Hepatocyte (in vitro differentiated cells): ENCODE results near the gene EAF2.

ENCODE experiments used
- CTCF ChIP-seq: fragments of 200-600 bp; sonication (generic); IDR thresholded peaks from 2 replicates; pipeline ENCODE4 v1.5.1; 2016; ENCODE audit warnings: antibody characterized with exemption, mild to moderate bottlenecking; ENCODE audit not compliant: poor library complexity
- EZH2 ChIP-seq: fragments of 200-600 bp; sonication (generic); IDR thresholded peaks from 2 replicates; pipeline ENCODE4 v1.6.1; 2016; ENCODE audit warnings: antibody characterized with exemption, mild to moderate bottlenecking, borderline replicate concordance

- TF ChIP-seq CTCF (no peak), EZH2 (no peak)
These were observed 12.0 kb upstream of the EAF2 start for GRCh38 chr3:121822973-121823372.
